ENCODE results near the gene PLXNA3.
A peak's percentile ranks its signal among the peaks of the same experiment; 100 is the strongest.

PLXNA3 gene

DNA sequence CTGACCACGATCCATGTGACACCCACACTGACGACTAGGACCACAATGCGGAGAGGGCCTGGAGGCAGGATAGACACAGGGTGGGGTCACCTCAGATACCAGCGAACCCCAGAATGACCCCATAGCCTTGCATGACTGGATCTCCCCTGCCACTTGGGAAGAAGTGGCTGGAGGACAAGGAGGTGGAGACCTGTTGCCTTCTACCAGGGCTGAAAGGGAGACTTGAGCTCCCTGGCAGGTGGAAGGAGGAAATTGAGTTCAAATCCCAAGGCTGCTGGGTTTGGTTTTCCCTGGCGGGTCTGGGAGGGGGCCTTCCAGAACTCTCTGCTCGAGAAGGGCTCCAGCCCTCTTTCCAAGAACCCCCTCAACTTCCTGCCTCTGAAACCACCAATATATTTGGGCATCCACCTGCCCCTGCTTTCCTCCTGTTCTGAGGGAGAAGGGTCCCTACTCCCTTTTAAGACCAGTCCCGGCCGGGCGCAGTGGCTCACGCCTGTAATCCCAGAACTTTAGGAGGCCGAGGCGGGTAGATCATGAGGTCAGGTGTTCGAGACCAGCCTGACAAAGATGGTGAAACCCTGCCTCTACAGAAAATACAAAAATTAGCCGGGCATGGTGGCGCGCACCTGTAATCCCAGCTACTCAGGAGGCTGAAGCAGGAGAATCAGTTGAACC is 54.9 kb downstream of the PLXNA3 start:
- Histone ChIP-seq H3K27me3 (ENCODE audit: control insufficient read depth, insufficient read depth, low read length) (no peaks in the 10 kb centered on the region), H3K36me3 (ENCODE audit: control insufficient read depth, low read depth, low read length) (no peaks in the 10 kb centered on the region), H3K9me3 (ENCODE audit: control insufficient read depth, low read depth, low read length) (peaks cover 4% of the 10 kb centered on the region), H3K27ac (ENCODE audit: low read length) (no peak overlapping the region), H3K4me3 (ENCODE audit: low read length) (no peak overlapping the region), H3K4me1 (ENCODE audit: control insufficient read depth, low read depth, low read length) (peaks cover 3% of the 10 kb centered on the region), H3K9ac (ENCODE audit: low read length) (no peak overlapping the region)

DNA sequence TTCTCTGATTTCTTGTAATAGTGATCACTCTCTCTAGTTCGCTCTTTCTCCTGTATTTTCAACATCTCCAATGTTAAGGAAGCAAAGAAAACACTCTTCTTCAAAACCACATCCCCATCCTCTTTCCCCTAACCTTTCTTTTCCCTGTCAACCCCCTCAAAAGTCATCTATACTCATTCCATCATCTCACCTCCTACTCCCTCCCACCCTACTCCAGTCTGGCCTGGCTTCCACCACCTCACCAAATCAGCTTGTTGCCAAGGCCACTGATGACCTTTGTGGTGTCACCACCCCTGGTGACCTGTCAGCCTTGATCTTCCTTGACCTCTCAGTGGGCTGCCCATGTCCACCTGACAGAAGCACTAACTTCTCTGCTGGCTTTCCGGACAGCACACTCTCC is 55.6 kb downstream of the PLXNA3 start:
- Histone ChIP-seq H3K27me3 (ENCODE audit: control insufficient read depth, insufficient read depth, low read length) (no peaks in the 10 kb centered on the region), H3K9ac (ENCODE audit: low read length) (no peak overlapping the region), H3K27ac (ENCODE audit: low read length) (no peak overlapping the region), H3K4me3 (ENCODE audit: low read length) (no peak overlapping the region), H3K36me3 (ENCODE audit: control insufficient read depth, low read depth, low read length) (no peaks in the 10 kb centered on the region), H3K9me3 (ENCODE audit: control insufficient read depth, low read depth, low read length) (peaks cover 4% of the 10 kb centered on the region), H3K4me1 (ENCODE audit: control insufficient read depth, low read depth, low read length) (peaks cover 3% of the 10 kb centered on the region)

DNA sequence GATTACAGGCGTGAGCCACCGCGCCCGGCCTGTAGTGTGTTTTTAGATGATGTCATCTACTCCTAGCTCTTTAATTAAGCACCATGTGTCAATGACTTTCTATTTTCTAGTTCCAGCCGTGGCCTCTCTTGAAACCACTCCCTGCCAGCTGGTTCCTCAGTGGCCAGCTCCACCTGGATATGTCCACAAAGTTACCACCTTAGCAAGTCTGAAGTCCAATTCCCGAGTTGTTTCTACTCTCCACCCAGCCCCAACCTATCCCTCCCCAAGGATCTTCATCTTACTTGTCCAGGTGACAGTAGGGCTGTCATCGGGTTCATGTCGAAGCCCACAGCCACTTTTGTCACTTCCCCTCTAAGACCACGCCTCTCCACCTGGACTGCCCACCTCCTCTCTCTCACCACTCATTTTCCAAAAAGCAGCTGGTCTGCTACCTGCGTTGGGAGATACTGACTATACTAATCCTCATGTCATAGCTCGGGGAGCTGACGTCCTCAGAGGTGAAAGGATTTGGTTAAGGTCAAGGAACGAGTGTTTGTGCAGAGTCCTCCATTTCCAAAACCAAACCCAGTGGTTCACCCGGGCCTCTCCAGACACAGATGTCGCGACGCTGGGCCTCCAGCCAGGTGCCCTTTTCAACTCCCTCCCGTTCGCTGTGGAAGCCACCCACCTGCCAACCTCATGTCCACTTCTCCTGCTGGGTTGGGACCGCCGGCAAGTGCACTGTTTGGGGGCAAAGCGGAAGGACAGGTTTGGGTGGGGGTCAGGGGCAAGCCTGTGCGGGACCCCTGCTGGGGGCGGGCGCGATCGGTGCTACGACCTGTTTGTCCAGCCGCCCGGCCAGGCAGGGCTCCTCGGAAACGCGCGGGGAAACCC is 57.2 kb downstream of the PLXNA3 start:
- H3K4me3 ChIP-seq (ENCODE audit: low read length) = peak overlapping the region; percentile 65
- H3K4me1 ChIP-seq (ENCODE audit: control insufficient read depth, low read depth, low read length) = peaks cover 3% of the 10 kb centered on the region
- no peaks in the 10 kb centered on the region for H3K36me3 ChIP-seq (ENCODE audit: control insufficient read depth, low read depth, low read length)
- H3K27me3 ChIP-seq (ENCODE audit: control insufficient read depth, insufficient read depth, low read length) = no peaks in the 10 kb centered on the region
- no peaks in the 10 kb centered on the region for H3K9me3 ChIP-seq (ENCODE audit: control insufficient read depth, low read depth, low read length)
- peak overlapping the region; percentile 61 for H3K9ac ChIP-seq (ENCODE audit: low read length)
- no peak overlapping the region for H3K27ac ChIP-seq (ENCODE audit: low read length)

DNA sequence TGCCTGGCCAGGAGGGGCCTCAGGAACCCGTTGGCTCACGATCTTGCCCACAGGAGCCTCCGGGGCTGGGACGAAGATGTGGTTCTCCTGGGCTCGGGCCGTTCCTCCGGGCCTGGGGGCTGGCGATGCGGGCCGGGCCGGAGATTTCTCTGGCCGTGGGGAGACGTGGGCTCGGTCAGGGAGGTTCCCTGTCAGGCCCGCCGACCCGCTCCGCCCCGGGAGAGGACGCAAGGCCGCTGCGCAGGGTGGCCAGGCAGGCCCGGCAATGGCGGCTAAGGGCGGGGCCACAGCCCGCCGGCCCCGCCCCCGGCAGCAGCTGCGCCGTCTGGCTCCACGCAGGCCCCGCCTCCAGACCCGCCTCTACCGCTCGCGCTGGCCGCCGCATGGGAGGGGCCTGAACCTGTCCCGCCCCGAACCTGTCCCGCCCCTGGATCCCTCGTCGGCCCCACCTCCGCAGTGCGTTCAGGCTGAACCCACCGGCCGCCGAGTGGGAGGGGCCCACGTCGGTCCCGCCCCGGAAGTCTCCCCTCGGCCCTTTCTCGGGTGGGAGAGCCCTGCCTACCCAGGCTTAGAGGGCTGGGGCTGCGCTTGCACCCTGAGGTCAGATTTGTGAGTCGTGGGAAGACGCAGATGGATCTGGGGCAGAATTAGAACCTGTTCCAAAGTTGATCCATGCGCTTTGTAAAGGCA is 58.0 kb downstream of the PLXNA3 start, which contains the start of gene FAM3A:
Gene FAM3A, minus strand, starts transcription at position 267 of the 690 bp plus-strand sequence. CDS start 460 bp downstream, outside the sequence.
- Histone ChIP-seq H3K9ac (ENCODE audit: low read length) (peak within 1 kb of the TSS; percentile 61), H3K4me1 (ENCODE audit: control insufficient read depth, low read depth, low read length) (peaks cover 3% of the 10 kb centered on the region), H3K27ac (ENCODE audit: low read length) (no peak within 1 kb of the TSS), H3K4me3 (ENCODE audit: low read length) (peak within 1 kb of the TSS; percentile 65), H3K9me3 (ENCODE audit: control insufficient read depth, low read depth, low read length) (no peaks in the 10 kb centered on the region), H3K36me3 (ENCODE audit: control insufficient read depth, low read depth, low read length) (no peaks in the 10 kb centered on the region), H3K27me3 (ENCODE audit: control insufficient read depth, insufficient read depth, low read length) (no peaks in the 10 kb centered on the region)

DNA sequence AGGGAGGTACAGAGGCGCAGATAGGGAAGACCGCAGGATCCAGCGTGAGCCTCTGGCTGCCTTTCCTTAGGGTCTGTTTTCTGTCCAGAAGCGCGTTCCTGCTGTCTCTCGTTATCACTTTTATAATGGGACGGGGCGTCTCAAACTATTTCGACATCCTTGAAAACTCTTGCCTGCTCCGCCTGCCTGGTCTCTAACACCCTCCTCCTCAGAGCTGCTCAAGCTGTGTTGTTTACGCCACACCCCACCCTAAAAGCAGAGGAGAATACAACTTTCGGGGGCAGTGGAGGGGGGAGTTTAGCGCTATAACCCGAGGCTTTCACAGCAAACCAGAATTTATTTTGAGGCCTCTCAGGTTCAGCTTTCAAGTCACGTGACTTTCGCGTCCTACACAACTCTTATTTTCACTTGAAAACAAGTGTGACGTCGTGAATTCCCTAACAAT is 58.6 kb downstream of the PLXNA3 start:
- Histone ChIP-seq H3K4me3 (ENCODE audit: low read length) (peak overlapping the region; percentile 52), H3K4me1 (ENCODE audit: control insufficient read depth, low read depth, low read length) (peaks cover 3% of the 10 kb centered on the region), H3K36me3 (ENCODE audit: control insufficient read depth, low read depth, low read length) (no peaks in the 10 kb centered on the region), H3K27ac (ENCODE audit: low read length) (no peak overlapping the region), H3K9me3 (ENCODE audit: control insufficient read depth, low read depth, low read length) (no peaks in the 10 kb centered on the region), H3K9ac (ENCODE audit: low read length) (peak overlapping the region; percentile 47), H3K27me3 (ENCODE audit: control insufficient read depth, insufficient read depth, low read length) (no peaks in the 10 kb centered on the region)

DNA sequence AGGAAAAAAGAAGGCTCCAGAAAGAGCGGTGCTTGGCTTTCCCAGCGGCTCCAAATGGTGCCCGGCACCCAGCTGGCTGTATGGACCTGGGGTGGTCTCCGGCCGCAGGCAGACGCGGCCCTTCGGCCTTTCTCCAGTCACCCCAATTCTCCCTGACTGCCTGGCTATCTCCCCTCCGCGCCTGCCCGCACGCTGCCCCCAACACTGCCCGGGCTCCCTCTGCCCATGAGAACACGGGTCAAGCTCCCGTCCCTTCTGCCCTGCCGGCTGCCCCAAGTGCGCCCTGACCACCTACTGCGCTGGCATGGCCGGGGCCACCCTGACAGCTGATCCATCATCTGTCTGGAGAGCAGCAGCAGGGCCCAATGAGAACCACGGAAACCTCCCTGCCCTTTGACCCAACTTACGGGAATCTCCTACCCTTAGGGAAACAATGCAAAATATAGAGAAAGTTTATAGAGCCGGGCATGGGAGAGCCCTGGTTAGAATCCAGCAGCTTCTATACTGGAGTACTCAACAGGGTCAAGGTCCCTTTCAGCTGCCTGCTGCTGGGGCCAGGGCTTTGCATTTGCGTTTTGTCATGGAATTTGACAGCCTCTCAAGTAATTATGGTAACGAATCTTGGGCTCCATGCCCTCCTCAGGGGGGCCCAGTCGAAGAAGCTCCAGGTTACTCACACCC is 59.2 kb downstream of the PLXNA3 start:
- no peak overlapping the region for H3K27ac ChIP-seq (ENCODE audit: low read length)
- H3K9me3 ChIP-seq (ENCODE audit: control insufficient read depth, low read depth, low read length) = peaks cover under 1% of the 10 kb centered on the region
- peaks cover 2% of the 10 kb centered on the region for H3K27me3 ChIP-seq (ENCODE audit: control insufficient read depth, insufficient read depth, low read length)
- no peaks in the 10 kb centered on the region for H3K36me3 ChIP-seq (ENCODE audit: control insufficient read depth, low read depth, low read length)
- peak overlapping the region; percentile 52 for H3K4me3 ChIP-seq (ENCODE audit: low read length)
- peaks cover 3% of the 10 kb centered on the region for H3K4me1 ChIP-seq (ENCODE audit: control insufficient read depth, low read depth, low read length)
- H3K9ac ChIP-seq (ENCODE audit: low read length) = peak overlapping the region; percentile 47

DNA sequence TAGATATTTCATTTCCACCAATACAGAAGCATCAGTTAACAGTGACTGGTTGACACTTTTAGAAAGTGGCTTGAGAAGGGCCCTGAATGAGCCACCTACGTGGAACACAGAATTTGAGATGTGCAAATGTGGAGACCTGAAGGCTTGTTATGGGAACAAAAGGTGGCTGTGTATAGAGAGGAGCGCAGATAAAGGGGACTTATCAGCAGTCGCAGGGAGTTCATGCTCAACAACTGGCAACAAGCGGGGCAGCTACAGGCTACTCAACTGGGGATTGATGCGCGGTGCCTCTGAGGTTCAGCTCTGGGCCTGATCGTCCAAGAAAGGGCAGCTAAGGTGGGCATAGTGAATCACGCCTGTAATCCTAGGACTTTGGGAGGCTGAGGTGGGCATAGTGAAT is 61.3 kb downstream of the PLXNA3 start:
- Histone ChIP-seq H3K4me1 (ENCODE audit: control insufficient read depth, low read depth, low read length) (peaks cover 3% of the 10 kb centered on the region), H3K36me3 (ENCODE audit: control insufficient read depth, low read depth, low read length) (no peaks in the 10 kb centered on the region), H3K9me3 (ENCODE audit: control insufficient read depth, low read depth, low read length) (peaks cover 5% of the 10 kb centered on the region), H3K27ac (ENCODE audit: low read length) (no peak overlapping the region), H3K4me3 (ENCODE audit: low read length) (no peak overlapping the region), H3K27me3 (ENCODE audit: control insufficient read depth, insufficient read depth, low read length) (peaks cover 20% of the 10 kb centered on the region), H3K9ac (ENCODE audit: low read length) (no peak overlapping the region)

DNA sequence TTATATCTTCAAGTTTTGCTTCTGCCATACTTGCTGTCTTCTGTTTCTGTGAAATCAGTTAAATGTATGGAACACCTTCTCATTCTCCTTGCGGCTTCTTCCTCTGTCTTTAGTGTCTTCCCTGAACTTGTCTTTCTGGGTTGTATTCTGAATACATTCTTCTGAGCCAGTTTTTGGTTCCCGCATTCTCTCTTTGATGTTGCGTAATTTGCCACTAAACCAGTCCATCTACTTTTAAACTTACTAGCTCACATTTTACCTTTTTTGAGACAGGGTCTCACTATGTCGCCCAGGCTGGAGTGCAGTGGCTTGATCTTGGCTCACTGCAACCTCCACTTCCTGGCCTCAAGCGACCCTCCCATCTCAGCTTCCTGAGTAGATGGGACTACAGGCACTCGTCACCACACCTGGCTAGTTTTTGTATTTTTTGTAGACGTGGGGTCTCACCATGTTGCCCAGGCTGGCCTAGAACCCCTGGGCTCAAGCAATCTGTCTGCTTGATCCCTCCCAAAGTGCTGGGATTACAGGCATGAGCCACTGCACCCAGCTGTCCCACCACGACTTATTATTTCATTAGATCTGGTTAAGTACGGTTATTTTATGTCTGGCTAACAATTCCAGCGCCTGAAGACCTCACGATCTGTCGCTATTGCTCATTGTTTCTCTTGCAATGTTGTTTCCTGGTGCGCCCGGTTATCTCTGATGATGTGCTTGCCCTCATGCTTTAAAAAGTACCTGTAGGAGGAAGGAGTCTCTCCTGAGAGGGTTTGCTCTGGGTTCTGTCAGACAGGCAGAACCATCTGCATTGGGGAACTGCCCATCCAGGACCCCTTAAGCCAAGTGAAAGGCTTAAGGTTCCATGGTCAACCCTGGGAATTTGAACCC is 67.8 kb downstream of the PLXNA3 start:
- no peaks in the 10 kb centered on the region for H3K4me1 ChIP-seq (ENCODE audit: control insufficient read depth, low read depth, low read length)
- H3K27ac ChIP-seq (ENCODE audit: low read length) = no peak overlapping the region
- H3K9me3 ChIP-seq (ENCODE audit: control insufficient read depth, low read depth, low read length) = peaks cover 5% of the 10 kb centered on the region

DNA sequence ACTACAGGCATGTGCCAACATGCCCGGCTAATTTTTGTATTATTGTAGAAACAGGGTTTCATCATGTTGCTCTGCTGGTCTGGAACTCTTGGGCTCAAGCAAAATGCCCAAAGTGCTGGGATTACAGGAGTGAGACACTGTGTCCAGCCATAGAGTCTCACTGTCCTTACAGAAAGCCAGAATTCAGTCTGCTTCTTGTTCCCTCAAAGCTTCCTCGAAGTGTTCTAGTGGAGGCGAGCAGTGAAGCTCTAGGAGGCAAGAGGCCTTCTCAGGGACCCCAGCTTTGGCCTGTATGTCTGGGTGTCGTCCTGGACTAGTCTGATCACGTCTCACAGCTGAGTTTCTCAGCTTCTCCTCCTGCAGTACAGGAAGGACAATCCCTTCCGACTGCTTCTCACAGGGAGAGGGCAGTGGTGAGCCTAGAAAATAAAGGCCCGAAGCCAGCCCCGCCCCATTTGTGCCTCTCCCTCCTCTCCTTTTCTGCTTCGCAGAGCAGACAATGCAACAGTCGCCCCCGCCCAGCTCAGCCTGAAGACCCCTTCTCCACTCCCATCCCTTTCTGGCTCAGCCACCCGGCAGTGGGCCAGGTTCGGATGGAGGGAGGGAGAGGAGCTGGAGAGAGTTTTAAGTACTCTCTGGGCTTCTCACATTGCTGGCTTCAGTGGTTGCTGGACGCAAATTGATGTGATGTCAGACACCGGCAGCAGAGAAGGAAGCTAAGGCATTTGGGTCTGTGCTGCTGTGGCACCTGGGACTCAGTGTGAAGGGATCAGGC is 69.0 kb downstream of the PLXNA3 start:
- peaks cover 38% of the 10 kb centered on the region for H3K27me3 ChIP-seq (ENCODE audit: control insufficient read depth, insufficient read depth, low read length)
- no peaks in the 10 kb centered on the region for H3K36me3 ChIP-seq (ENCODE audit: control insufficient read depth, low read depth, low read length)
- no peaks in the 10 kb centered on the region for H3K4me1 ChIP-seq (ENCODE audit: control insufficient read depth, low read depth, low read length)
- H3K9me3 ChIP-seq (ENCODE audit: control insufficient read depth, low read depth, low read length) = peaks cover 5% of the 10 kb centered on the region
- no peak overlapping the region for H3K27ac ChIP-seq (ENCODE audit: low read length)
- H3K9ac ChIP-seq (ENCODE audit: low read length) = no peak overlapping the region
- peak overlapping the region; percentile 38 for H3K4me3 ChIP-seq (ENCODE audit: low read length)

More for the DNA sequence above, 67.8 kb downstream of the PLXNA3 start:
- Histone ChIP-seq H3K27me3 (ENCODE audit: control insufficient read depth, insufficient read depth, low read length) (peaks cover 39% of the 10 kb centered on the region), H3K4me3 (ENCODE audit: low read length) (no peak overlapping the region), H3K36me3 (ENCODE audit: control insufficient read depth, low read depth, low read length) (no peaks in the 10 kb centered on the region), H3K9ac (ENCODE audit: low read length) (no peak overlapping the region)

Measured in iPS-18a (cell line).